ENCODE data around the gene MYOCOS.
"Not testable (repeated sequence)": the region's sequence is repeated elsewhere in the genome, so short reads cannot be mapped to it uniquely, and the experiment has no call there.

MYOCOS gene, protein sequence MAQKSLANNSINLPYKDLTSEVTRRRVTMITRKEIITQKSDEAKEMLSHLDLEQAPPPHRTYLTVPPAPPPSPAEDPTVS

DNA sequence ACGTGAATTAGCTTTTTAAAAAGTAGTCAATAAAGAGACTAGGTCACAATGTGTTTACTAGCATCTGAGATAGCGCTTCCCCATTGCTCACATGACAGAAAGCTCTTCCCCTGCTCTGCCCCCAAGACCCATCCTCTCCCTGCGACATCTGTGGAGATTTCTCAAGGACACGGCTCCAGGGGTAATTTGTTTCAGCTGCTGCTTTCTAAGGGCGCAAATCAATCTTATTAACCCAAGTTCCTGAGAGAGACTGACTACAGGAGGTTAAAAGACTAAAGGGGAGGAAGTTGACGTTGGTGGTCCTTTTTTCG lies at the start of gene MYOCOS:
Gene MYOCOS (plus strand): TSS at position 92 of the 311 bp plus-strand sequence. CDS start 1,641 bp downstream, outside the sequence.
- DNase-seq = no peak

DNA sequence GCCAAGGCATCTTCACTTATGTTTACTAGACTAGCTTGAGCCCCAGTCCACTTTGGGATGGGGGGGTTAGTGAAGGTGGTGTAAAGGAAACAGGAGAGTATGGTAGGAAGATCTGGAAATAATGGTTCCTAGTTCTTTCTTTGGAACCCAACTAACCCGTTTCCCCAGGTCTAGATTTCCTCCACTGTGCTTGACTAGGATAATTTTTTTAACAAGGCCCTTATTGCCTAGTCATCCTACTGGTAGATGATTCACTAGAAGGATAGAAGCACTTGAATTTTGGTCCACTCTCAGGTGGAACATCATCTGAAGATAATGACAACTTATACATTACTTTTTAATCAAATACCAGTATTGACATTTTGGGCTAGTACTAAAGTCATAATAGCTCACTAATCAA lies 45.9 kb upstream of the MYOCOS start:
- DNase-seq = no peak

DNA sequence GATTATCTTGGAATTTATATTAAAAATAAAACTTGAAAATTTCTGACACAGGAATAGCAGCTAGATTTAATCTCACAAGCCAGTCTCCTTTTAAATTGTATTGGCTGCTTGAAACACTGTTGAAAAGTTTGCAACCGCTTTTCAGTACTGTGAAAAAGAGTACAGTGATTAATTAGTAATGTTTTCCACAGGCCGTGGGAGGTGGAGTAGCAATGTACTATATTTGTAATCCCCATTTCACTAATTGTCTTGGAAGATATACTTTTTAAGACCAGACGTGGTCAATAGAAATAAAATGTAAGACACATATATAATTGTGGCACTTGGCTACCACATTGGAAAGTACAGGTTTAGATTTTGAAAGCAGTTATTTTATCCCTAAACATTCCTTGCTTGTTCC lies 40.8 kb upstream of the MYOCOS start:
- no peak for DNase-seq

DNA sequence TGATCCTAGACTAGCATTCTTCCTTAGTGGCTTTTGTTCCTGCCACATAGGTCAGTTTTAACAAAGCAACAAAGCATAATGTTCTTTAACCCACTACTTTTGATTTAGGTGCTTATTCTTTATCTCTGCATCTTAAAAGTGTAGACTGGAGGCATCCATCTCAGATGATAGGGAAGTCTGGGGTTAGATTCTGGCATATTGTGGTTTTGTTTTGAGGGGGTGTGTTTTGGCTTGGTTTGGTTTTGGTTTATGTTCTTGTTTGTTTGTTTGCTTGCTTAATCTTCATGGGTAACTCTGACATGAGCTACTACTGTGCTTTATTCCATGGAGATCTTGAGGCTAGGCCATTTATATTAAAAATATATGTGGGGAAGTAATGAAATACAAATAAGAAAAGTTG lies 40.3 kb upstream of the MYOCOS start:
- no peak for DNase-seq

DNA sequence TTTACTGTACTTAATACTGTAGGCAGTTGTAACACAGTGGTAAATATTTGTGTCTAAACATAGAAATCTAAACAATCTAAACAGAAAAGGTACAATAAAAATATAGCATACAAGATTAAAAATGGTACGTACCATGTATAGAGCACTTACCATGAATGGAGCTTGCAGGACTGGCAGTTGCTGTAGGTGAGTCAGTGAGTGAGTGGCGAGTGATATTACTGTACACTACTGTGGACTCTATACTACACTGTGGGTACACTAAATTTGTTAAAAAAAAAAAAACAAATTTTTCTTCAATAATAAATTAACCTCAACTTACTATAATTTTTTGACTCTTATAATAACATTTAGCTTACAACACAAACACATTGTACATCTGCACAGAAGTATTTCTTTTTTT lies 39.5 kb upstream of the MYOCOS start:
- no peak for DNase-seq

DNA sequence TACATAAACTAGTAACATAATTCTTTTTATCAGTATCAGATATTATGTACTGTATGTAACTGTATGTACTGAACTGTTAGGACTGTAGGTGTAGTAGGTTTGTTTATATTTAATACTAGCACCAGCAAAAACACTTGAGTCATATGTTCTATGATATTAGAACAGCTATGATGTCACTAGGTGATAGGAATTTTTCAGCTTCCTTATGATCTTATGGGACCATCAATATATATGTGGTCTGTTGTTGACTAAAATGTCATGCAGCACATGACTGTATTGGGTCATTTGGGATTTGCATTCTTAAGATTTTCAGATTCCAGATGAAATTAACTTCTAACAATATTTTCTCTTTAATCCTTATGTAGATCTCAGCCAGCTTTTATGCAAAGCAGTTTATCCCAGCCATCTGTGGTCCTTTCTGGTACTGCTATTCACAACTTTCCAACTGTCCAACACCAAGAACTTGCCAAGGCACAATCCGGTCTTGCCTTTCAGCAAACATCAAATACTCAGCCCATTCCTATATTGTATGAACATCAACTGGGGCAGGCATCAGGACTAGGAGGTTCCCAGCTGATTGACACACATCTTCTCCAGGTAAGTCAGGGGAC lies 38.3 kb upstream of the MYOCOS start:
- DNase-seq = no peak

DNA sequence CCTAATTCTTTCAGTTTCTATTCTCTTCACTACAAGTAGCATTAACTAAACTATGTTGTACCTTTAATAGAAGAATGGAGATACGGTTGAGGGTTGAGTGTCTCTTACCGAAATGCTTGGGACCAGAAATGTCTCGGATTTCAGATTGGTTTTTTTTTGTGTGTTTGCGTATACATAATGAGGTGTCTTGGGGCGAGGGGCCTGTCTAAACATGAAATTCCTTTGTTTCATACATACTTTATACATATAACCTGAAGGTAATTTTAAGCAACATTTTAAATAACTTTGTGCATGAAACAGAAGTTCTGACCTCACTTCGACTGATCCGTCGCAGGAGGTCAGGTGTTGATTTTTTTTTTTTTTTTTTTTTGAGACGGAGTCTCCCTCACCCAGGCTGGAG lies 36.3 kb upstream of the MYOCOS start:
- no peak for DNase-seq

DNA sequence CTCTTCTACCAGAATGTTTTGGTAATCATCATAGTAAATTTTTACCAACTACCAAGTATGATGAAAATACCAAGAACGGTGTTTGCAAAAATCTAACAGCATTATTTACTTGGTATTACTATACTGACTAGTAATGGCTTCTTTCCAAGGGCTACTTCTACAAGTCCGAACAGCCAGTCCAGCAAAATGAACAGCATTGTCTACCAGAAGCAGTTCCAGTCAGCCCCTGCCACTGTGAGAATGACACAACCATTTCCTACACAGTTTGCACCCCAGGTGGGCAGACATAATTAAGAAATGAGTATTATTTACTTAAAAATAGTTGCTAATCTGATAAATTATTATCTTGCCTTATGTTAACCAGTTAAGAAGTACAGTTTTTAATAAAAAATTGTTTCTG lies 33.8 kb upstream of the MYOCOS start:
- DNase-seq = no peak

DNA sequence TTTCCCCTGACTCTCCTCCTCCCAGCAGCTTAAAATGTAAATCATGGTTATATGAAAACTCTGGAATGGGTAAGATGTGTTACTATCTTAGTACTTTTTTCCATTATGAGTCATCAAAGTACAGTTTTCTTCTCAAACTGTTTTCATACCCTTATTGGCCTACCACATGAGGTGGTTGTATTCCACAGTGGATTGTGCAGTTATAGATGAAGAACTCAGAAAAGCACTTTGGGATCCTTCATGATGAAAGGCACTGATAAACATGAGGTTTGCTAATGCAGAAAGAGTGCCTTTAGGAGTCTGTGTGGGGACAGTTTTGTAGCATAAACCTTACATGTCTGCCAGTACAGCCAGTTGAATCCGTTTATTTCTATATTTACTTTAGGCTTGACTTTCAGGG lies 32.0 kb upstream of the MYOCOS start:
- DNase-seq = no peak

DNA sequence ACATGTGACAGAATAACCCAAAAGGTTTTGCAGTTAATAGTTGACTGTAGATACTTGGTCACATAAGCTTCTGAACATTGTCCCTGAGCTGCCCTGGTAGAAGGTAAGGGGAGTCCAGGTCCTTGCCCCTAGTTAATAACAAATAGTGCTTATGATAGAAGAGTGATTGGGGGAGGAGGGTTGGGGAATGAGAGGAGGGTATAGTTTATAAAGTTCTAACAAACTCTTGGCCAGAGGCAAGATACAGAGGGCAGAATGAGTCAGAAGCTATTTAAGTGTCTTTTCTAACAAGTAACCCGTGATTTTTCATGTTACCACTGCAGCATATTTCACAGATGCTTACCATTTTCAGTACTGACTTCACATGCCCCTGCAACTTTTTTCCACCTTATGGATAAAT lies 26.7 kb upstream of the MYOCOS start:
- no peak for DNase-seq

DNA sequence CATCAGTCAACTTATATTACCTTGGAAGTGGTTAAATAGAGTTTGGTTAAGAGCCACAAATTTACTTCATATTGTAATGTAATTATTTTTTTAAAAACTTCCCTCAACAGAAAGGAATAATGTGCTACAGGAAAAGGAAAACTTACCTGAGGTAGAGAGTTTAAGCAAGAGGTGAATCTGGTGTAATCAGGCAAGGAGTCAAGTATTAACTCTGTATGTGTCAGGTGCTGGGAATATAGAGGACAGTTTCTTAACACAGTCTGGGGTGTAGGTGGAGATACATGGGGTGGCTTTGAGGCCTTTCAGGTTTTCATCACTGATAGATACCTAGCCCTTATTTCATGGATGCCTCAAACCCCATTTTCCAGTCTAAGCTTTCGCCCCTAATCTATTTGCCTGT lies 25.9 kb upstream of the MYOCOS start:
- DNase-seq = no peak

DNA sequence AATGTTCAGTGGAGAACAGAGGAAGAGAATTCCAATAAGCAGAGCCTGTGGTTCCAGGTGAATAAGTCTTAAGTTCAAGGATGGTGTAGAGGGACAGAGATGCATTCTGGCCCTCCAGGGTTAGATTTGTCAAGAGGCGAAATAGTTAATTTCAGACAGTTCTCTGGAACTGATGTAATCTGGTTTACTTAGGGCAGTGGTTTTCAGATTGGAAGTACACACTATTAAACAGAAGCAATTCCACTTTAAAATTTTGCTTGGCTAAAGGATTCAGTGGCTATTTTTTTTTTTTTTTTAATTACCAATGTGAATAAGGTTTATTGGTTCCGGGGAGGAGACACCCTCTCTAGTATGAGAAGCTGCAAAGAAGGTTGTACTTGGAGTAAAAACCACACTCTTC lies 25.3 kb upstream of the MYOCOS start:
- no peak for DNase-seq

DNA sequence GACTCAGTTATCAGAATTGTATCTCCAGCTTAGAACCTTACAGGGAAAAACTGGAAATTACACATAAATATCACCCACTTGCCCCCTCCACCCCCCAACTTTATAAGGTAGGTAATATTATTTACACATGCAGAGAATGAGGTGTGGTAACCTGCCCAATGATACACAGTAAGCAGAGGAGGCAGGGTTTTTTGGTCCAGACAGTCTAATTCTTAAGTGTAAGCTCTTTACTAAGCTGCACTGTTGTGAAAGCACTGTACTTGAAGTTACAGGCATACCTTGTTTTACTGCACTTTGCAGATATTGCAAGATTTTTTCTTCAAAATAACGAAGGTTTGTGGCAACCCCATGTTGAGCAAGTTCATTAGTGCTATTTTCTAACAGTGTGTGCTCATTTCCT lies 24.8 kb upstream of the MYOCOS start:
- no peak for DNase-seq

DNA sequence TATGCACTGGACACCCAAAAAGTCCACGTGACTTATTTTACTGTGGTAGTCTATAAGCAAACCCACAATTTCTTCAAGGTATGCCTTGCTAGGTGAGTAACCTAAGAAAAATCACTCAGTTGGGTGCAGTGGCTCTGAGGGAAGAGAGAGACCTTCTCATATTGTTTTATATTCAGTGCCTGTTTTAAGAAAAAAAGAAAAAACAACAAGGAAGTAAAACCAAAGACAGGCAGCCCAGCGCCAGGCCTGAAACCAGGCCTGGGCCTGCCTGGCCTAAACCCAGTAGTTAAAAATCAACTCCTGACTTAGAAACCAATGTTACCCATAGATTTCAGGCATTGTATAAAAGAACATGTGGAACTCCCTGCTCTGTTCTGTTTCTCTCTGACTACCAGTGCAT lies 21.7 kb upstream of the MYOCOS start:
- DNase-seq = not testable (repeated sequence)

DNA sequence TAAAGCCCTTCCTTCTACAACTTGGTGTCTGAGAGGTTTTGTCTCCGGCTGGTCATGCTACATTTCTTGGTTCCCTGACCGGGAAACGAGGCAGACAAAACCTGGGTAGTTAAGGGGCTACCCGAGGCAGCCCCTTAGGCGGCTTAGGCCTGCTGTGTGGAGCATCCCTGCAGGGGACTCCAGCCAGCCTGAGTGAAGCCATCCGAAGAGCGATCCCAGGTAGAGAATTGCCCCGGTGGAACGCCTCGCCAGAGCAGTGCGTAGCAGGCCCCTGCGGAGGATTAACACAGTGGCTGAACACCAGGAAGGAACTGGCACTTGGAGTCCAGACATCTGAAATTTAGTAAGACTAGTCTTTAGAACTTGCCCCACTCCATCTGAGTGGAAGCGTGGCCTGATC lies 21.2 kb upstream of the MYOCOS start:
- no peak for DNase-seq

DNA sequence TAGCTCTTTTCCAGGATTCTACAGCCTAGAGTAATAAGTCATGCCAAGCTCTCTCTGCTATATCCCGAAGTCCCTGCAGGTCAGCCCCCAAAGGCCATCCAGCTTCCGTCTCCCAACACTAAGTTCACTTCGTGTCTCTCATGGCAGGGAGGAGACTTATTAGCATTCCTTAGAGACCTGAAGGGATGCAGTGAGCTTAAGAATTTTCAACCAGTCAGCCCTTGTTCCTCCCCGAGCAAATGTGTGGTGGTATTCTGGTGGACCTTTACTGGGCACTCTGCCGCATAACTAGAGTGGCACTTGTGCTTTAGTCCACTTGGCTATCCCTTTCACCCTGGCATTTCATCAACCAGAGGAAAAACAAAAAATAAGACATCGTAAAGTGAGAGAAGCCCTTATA lies 19.0 kb upstream of the MYOCOS start:
- DNase-seq = not testable (repeated sequence)

DNA sequence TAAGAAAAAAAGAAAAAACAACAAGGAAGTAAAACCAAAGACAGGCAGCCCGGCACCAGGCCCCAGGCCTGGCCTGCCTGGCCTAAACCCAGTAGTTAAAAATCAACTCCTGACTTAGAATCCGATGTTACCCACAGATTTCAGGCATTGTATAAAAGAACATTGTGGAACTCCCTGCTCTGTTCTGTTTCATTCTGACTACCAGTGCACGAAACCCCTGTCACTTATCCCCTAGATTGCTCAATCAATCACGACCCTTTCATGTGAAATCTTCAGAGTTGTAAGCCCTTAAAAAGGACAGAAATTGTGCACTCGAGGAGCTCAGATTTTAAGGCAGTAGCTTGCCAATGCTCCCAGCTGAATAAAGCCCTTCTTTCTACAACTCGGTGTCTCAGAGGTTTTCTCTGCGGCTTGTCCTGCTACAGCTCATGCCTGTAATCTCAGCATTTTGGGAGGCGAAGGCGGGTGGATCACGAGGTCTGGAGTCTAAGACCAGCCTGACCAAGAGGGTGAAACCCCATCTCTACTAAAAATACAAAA lies 15.6 kb upstream of the MYOCOS start:
- DNase-seq = no peak

DNA sequence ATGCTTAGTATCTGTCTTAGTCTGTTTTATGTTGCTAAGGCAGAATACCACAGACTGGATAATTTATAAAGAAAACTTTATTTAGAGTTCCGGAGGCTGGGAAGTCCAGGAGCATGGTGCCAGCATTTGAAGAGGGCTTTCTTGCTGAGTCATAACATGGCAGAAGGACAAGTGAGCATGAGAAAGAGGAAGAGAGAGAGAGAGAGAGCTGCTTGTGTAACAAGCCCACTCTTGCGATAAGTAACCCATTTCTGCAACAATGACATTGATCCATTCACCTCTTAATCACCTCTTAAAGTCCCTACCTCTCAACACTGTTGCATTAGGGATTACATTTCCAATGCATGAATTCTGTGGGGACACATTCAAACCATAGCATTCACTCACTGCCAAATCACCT lies 11.7 kb upstream of the MYOCOS start:
- DNase-seq = no peak

DNA sequence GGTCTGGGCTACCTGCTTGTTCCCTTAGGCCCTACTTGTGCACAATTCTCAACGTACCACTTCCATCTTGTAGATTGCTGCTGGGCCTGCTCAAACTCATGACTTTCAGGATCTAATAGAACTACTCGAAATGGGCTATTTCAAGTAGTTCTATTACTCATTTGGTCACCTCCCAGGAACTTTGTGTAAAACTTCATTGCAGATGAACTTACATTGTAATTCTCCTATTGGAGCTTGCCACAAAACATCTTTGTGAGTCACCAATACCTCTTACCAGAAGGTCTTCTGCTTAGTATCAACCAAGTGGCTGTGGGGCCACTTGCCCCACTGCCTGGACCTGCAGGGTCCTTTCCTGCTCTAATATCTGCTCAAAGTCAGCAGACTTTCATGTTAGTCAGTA lies 10.7 kb upstream of the MYOCOS start:
- DNase-seq = no peak

DNA sequence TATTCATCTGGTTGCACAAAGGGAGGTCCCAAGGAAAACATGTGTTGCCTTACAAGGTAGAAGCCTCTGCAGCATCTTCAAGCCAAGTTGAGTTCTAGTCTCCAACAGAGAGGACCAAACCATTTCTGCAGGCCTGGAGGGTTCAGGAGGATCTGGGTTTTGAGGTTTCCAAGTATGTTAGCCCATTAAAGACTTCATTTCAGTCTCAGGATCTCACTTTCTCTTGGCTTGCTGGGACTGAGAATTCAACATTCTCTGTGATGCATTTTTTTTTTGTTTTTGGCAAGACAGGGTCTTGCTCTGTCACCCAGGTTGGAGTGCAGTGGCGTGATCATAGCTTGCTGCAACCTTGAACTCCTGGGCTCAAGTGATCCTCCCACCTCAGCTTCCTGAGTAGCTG lies 8.8 kb upstream of the MYOCOS start:
- DNase-seq = no peak

DNA sequence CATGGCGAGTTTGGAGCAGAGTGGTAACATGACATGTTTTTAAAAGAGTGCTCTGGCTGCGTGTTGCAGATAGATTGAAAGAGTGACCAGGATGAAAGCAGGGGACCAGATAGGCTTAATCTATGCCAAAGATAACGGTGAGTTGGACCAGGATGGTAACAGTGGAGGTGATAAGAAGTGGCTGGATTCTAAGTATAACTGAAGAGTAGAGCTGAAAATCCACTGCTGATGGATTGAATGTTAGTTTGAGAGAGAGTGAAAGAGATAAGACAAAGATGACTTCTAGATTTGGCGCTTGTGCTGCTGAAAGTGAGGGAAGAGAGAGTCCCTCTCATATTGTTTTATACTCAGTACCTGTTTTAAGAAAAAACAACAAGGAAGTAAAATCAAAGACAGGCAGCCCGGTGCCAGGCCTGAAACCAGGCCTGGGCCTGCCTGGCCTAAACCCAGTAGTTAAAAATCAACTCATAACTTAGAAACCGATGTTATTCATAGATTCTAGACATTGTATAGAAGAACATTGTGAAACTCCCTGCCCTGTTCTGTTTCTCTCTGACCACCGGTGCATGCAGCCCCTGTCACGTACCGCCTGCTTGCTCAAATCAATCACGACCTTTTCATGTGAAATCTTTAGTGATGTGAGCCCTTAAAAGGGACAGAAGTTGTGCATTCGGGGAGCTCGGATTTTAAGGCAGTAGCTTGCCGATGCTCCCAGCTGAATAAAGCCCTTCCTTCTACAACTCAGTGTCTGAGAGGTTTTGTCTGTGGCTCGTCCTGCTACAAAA lies 6.7 kb upstream of the MYOCOS start:
- DNase-seq = not testable (repeated sequence)

DNA sequence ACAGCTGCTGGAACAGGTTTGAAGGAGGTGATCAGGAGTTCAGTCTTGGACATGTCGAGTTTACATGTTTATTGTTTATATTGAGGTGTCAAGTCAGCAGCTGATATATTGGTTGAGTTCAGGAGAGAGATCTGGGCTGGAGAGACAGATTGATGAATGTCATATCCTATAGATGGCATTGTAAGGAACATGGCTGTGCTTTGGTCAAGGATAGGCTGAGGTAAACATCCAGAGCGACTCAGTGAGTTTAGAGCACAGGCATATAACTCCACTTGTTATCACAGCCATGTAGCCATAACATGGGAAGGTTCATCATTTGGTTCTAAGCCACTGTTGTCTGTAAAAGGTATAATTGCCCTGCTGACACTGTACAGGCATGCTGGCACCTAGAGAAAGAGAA lies 5.5 kb upstream of the MYOCOS start:
- no peak for DNase-seq

DNA sequence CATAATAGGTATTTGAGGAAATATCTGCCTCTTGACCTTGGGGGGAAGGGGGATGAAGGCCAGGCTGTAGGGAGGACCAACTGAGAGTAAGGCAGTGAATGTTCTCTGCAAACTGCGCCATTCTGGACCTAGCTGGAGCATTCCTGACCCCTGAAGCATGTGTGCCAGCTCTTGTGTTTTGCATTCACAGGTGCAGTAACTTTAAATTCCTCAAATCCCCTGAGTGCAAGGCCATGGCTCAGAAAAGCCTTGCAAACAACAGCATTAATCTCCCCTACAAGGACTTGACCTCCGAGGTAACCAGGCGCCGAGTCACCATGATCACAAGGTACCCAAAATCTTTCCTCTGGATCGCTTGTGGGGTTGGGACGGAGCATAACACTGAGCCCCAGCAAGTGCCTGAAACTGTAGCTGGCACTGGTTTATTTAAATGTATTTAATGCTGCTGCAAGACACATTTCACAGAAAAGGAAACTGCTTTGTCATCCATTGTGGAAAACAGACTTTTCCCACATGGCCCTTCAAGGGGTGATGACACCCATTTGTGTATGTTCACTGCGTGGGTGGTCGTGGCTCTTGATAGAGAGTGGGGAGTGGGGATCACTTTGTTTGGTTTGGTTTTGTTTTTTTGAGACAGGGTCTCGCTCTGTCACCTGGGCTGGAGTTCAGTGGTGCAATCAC lies 1.7 kb downstream of the MYOCOS start:
- no peak for DNase-seq

DNA sequence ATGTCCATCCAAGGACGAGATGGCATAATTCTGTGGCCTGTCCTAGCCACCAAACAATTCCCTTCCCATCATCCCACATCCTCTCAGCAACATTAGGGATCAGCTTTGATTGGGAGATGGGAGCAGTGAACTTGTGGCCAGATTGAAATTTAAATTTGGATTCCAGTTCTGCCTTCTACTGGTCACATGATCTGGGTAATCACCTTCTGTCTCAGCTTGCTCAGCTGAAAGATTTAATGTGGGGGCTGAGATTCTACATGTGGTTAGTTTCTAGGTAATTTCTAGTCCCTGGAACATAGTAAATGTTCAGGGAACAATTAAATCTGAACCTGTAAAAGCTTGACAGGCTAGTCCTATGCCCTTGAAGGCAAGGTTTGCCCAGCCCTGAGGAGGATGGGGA lies 3.2 kb downstream of the MYOCOS start:
- no peak for DNase-seq
